SK-N-SH (cell line): ENCODE data around the gene GTF3C1.

Source experiments
- CTCF ChIP-seq: fragments of 200-600 bp; sonication (generic); IDR thresholded peaks from 2 replicates; pipeline ENCODE4 v1.6.1; 2017; ENCODE audit warnings: antibody characterized with exemption, mild to moderate bottlenecking, moderate library complexity
- IRF3 ChIP-seq: fragments of 150-350 bp; IDR thresholded peaks from 2 replicates; pipeline ENCODE4 v1.6.1; 2016; ENCODE audit warnings: mild to moderate bottlenecking, low read depth, low read length
- NRF1 ChIP-seq: IDR thresholded peaks from 2 replicates; pipeline ENCODE4 v1.6.1; 2012; ENCODE audit warnings: low read depth, mild to moderate bottlenecking, low read length
- POLR2AphosphoS5 ChIP-seq: IDR thresholded peaks from 2 replicates; pipeline ENCODE4 v1.6.1; 2012; ENCODE audit warnings: low read depth, low read length
- ZBTB33 ChIP-seq: IDR thresholded peaks from 2 replicates; pipeline ENCODE4 v1.4.0; 2012; ENCODE audit warnings: low read depth, borderline replicate concordance

GRCh38 chr16:27455700-27456099 lies 94.0 kb downstream of the GTF3C1 start:
- TF ChIP-seq POLR2AphosphoS5: no peak
- TF ChIP-seq ZBTB33: no peak
- TF ChIP-seq CTCF: no peak
- no peak for TF ChIP-seq IRF3
- TF ChIP-seq NRF1: no peak
